CD14-positive monocyte (primary cell): ENCODE results near the gene SPATA13. TPM values are rescaled to one million over a fixed set of nuclear protein-coding genes. Genes with fewer than 3 reads are reported as not detected.

Experiments used
- DNase-seq, 3 donors: peaks; one replicate each; pipeline ENCODE4 v3.0.0-alpha.2; 2011 to 2022
- H2AFZ ChIP-seq: 2 replicates; pipeline ENCODE4 v1.6.0; 2012; ENCODE audit warnings: mild to moderate bottlenecking, low read depth, low read length, inconsistent platforms; ENCODE audit not compliant: insufficient read depth, poor library complexity, severe bottlenecking
- H3K27ac ChIP-seq, 2 donors: 1 replicate in 1 of 2; 2 replicates in 1 of 2; pipeline ENCODE4 v1.5.1; 2012 to 2013; ENCODE audit warnings: low read length in 2 of 2, control low read depth in 1 of 2, inconsistent platforms in 1 of 2, low read depth in 1 of 2, mild to moderate bottlenecking in 1 of 2
- H3K27me3 ChIP-seq, 2 donors: one replicate each; pipeline versions ENCODE4 v1.6.0 to v1.6.1; 2011 to 2013; ENCODE audit warnings: low read length in 2 of 2; ENCODE audit not compliant: control insufficient read depth in 2 of 2, insufficient read depth in 2 of 2
- H3K36me3 ChIP-seq, 2 donors: replicated peaks in 1 of 2; 1 replicate in 1 of 2; 2 replicates in 1 of 2; pipeline versions ENCODE4 v1.5.1 to v1.6.1; 2012 to 2013; ENCODE audit warnings: low read length in 2 of 2, control low read depth in 1 of 2, inconsistent platforms in 1 of 2, mild to moderate bottlenecking in 1 of 2; ENCODE audit not compliant: insufficient read depth in 2 of 2, control insufficient read depth in 1 of 2
- H3K4me1 ChIP-seq, 2 donors: 1 replicate in 1 of 2; 2 replicates in 1 of 2; pipeline versions ENCODE4 v1.5.1 to v1.6.1; 2012 to 2013; ENCODE audit warnings: low read length in 2 of 2, control low read depth in 1 of 2, inconsistent platforms in 1 of 2, mild to moderate bottlenecking in 1 of 2, moderate library complexity in 1 of 2; ENCODE audit not compliant: insufficient read depth in 2 of 2, control insufficient read depth in 1 of 2
- H3K4me2 ChIP-seq: replicated peaks from 2 replicates; pipeline ENCODE3; 2012; ENCODE audit warnings: low read length, moderate library complexity, mild to moderate bottlenecking; ENCODE audit not compliant: poor library complexity, severe bottlenecking; ENCODE audit errors: extremely low read depth
- H3K4me3 ChIP-seq, 3 experiments: fragments of 200-600 bp in 1 of 3; sonication (generic) in 1 of 3; replicated peaks in 1 of 3; 1 replicate in 2 of 3; 2 replicates in 1 of 3; pipeline ENCODE4 v1.5.1; 2011 to 2013; ENCODE audit warnings: low read length in 3 of 3, mild to moderate bottlenecking in 3 of 3, control low read depth in 2 of 3, low read depth in 2 of 3, inconsistent platforms in 1 of 3, moderate library complexity in 1 of 3
- H3K79me2 ChIP-seq: 2 replicates; pipeline ENCODE4 v1.6.0; 2012; ENCODE audit warnings: mild to moderate bottlenecking, control low read depth, inconsistent platforms, low read length, moderate library complexity; ENCODE audit not compliant: insufficient read depth
- H3K9ac ChIP-seq: 2 replicates; pipeline ENCODE4 v1.6.0; 2017; ENCODE audit warnings: low read length, mild to moderate bottlenecking; ENCODE audit not compliant: insufficient read depth, poor library complexity, severe bottlenecking
- H3K9me3 ChIP-seq, 2 donors: replicated peaks in 1 of 2; 1 replicate in 1 of 2; 2 replicates in 1 of 2; pipeline versions ENCODE4 v1.5.1 to v1.6.1; 2012 to 2013; ENCODE audit warnings: low read length in 2 of 2, control low read depth in 1 of 2; ENCODE audit not compliant: control insufficient read depth in 1 of 2, insufficient read depth in 1 of 2
- H4K20me1 ChIP-seq: 2 replicates; pipeline ENCODE4 v1.6.0; 2012; ENCODE audit warnings: mild to moderate bottlenecking, low read length, control low read depth, moderate library complexity; ENCODE audit not compliant: insufficient read depth
- H3K27ac Mint-ChIP-seq, 7 donors: one replicate each; pipeline ENCODE4 v1.8.0; 2020; ENCODE audit warnings: mild to moderate bottlenecking in 7 of 7, mixed read lengths in 7 of 7, moderate library complexity in 6 of 7, inconsistent platforms in 2 of 7
- H3K27me3 Mint-ChIP-seq, 3 donors: one replicate each; pipeline ENCODE4 v1.8.0; 2021 to 2022; ENCODE audit warnings: low read depth in 3 of 3, mild to moderate bottlenecking in 3 of 3, mixed read lengths in 3 of 3, moderate library complexity in 3 of 3, inconsistent platforms in 1 of 3
- H3K36me3 Mint-ChIP-seq, 2 donors: one replicate each; pipeline ENCODE4 v1.8.0; 2020; ENCODE audit warnings: mixed read lengths in 2 of 2, inconsistent platforms in 1 of 2, mild to moderate bottlenecking in 1 of 2
- H3K4me1 Mint-ChIP-seq: one replicate; pipeline ENCODE4 v1.8.0; 2020; ENCODE audit warnings: mild to moderate bottlenecking, mixed read lengths
- H3K4me3 Mint-ChIP-seq, 2 donors: one replicate each; pipeline ENCODE4 v1.8.0; 2020; ENCODE audit warnings: mild to moderate bottlenecking in 2 of 2, mixed read lengths in 2 of 2, moderate library complexity in 1 of 2
- H3K9me3 Mint-ChIP-seq, 7 donors: one replicate each; pipeline ENCODE4 v1.8.0; 2020 to 2022; ENCODE audit warnings: mixed read lengths in 7 of 7, mild to moderate bottlenecking in 6 of 7, moderate library complexity in 6 of 7, inconsistent platforms in 2 of 7
- CTCF ChIP-seq: fragments of 200-600 bp; IDR thresholded peaks from one replicate; pipeline ENCODE4 v1.8.0; 2022; ENCODE audit warnings: antibody characterized with exemption, mild to moderate bottlenecking
- WGBS: methylation state at CpG from one replicate; pipeline ENCODE4 v1.1.5; 2013; ENCODE audit warnings: missing lambda C conversion rate; ENCODE audit not compliant: insufficient coverage; 5-methylcytosine and 5-hydroxymethylcytosine counted together
- intact Hi-C, 2 donors: fragments of 100-400 bp; cut with micrococcal nuclease; formaldehyde crosslinking; loops; one replicate each; pipeline versions ENCODE4 v1.15.0 to v1.15.1; 2023
- polyA plus RNA-seq, 3 donors: library from polyadenylated mRNA; depleted of rRNA in 1 of 3; unstranded in 2 of 3; stranded (reverse) in 1 of 3; fragments of 300-500 nt in 2 of 3; fragments of >200 nt in 1 of 3; fragmentation: Illumina TruSeq in 2 of 3; gene quantifications; 1 replicate in 2 of 3; 2 replicates in 1 of 3; pipeline ENCODE4 v1.2.3, GENCODE V29; 2012 to 2021

The SPATA13 gene
- polyA plus RNA-seq, 3 donors = 9.3 to 44.7 (median 11.6) TPM

DNA sequence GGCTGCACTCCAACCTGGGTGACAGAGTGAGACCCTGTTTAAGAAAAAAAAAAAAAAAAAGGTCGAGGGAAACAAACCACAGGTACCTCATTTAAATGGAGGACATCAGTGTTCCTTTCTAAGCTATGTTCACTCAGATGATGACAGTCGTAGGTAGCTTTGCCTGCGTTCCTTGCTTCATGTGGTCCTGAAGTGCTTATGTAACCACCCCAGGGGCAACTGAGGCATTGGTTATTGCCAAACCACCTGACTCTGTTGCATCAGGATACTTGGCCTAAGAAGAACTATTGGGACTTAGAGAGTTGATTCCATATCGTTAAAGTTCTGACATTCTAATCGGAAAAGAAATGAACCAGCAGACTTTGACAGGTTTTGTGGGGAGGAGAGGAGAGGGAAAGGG lies 51.7 kb downstream of the SPATA13 start:
- intact Hi-C loops = loop anchor here in 1 of 2 donors (10.0 kb wide), 1 partner anchor 157 kb away; no protein-coding TSS in a partner anchor
- Histone ChIP-seq H3K79me2 (no peaks in the 10 kb centered on the region), H3K4me1 (peaks cover 2% of the 10 kb centered on the region in 2 donors), H3K4me3 (no peak overlapping the region), H3K27ac (no peak overlapping the region), H3K4me2 (no peak overlapping the region), H3K27me3 (no peaks in the 10 kb centered on the region), H2AFZ (no peak overlapping the region), H3K9ac (no peak overlapping the region), H3K9me3 (no peaks in the 10 kb centered on the region), H4K20me1 (no peaks in the 10 kb centered on the region), H3K36me3 (no peaks in the 10 kb centered on the region)
- H3K9me3 Mint-ChIP-seq = peaks cover 0 to 2% (median 0%) of the 10 kb centered on the region in 7 donors
- H3K4me1 Mint-ChIP-seq = peaks cover 17% of the 10 kb centered on the region
- no peak overlapping the region for H3K27ac Mint-ChIP-seq
- DNase-seq = no peak
- peaks cover 0 to 4% (median 0%) of the 10 kb centered on the region in 3 donors for H3K27me3 Mint-ChIP-seq
- no peak overlapping the region for H3K4me3 Mint-ChIP-seq
- WGBS = 100% methylated on average over 3 of the region's 5 CpGs
- TF ChIP-seq CTCF = no peak
- H3K36me3 Mint-ChIP-seq = no peaks in the 10 kb centered on the region

DNA sequence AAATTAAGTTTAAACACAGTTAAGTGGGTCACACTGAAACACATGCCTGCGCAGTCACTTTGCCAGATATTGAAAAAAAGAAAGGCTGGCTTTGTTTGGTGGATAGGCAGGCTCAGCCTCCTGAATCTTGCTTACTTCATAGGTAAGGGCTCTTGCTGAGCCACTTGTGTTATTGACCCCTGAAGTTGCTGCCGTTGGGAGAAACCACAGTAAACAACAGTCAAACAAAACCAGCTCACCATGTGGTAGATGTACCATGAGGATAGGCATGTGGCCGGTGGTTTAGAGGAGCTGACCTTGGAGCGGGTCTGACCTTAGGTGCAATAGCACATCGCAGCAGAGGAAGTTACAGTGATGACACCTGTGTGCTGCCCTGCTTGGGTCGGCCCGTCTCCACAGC lies 52.2 kb downstream of the SPATA13 start:
- Histone ChIP-seq H3K4me3 (no peak overlapping the region), H2AFZ (no peak overlapping the region), H3K27me3 (no peaks in the 10 kb centered on the region), H3K36me3 (no peaks in the 10 kb centered on the region), H3K4me1 (peaks cover 6% of the 10 kb centered on the region in 2 donors), H3K9ac (no peak overlapping the region), H3K79me2 (no peaks in the 10 kb centered on the region), H4K20me1 (no peaks in the 10 kb centered on the region), H3K9me3 (no peaks in the 10 kb centered on the region), H3K4me2 (no peak overlapping the region), H3K27ac (no peak overlapping the region)
- TF ChIP-seq CTCF = no peak
- Mint-ChIP-seq H3K36me3 (no peaks in the 10 kb centered on the region), H3K4me1 (peaks cover 21% of the 10 kb centered on the region), H3K9me3 (peaks cover 0 to 2% (median 0%) of the 10 kb centered on the region in 7 donors), H3K4me3 (no peak overlapping the region), H3K27ac (no peak overlapping the region), H3K27me3 (peaks cover 0 to 4% (median 0%) of the 10 kb centered on the region in 3 donors)
- intact Hi-C loops = loop anchor here in 1 of 2 donors (10.0 kb wide), 1 partner anchor 158 kb away; no protein-coding TSS in a partner anchor
- 92% methylated on average over 5 of the region's 7 CpGs for WGBS
- DNase-seq = no peak
